HUES6 (cell line): ENCODE measurements around the gene UQCC5.

Experiments
- H3K27ac ChIP-seq: 2 replicates; pipeline ENCODE4 v1.7.0; 2013; ENCODE audit warnings: low read depth, mild to moderate bottlenecking, low read length, inconsistent platforms
- H3K27me3 ChIP-seq: 2 replicates; pipeline ENCODE4 v1.6.1; 2013; ENCODE audit warnings: low read length; ENCODE audit not compliant: control insufficient read depth, insufficient read depth
- H3K36me3 ChIP-seq: 2 replicates; pipeline ENCODE4 v1.6.1; 2013; ENCODE audit warnings: low read length; ENCODE audit not compliant: control insufficient read depth, insufficient read depth
- H3K4me1 ChIP-seq: 2 replicates; pipeline ENCODE4 v1.6.1; 2013; ENCODE audit warnings: low read length; ENCODE audit not compliant: control insufficient read depth, insufficient read depth
- H3K4me3 ChIP-seq: 2 replicates; pipeline ENCODE4 v1.5.1; 2013; ENCODE audit warnings: low read depth, low read length
- H3K9ac ChIP-seq: one replicate; pipeline ENCODE4 v1.6.1; 2013; ENCODE audit warnings: mild to moderate bottlenecking, low read length
- H3K9me3 ChIP-seq: 2 replicates; pipeline ENCODE4 v1.6.1; 2013; ENCODE audit warnings: low read depth, low read length; ENCODE audit not compliant: control insufficient read depth, insufficient read depth

Gene UQCC5

DNA sequence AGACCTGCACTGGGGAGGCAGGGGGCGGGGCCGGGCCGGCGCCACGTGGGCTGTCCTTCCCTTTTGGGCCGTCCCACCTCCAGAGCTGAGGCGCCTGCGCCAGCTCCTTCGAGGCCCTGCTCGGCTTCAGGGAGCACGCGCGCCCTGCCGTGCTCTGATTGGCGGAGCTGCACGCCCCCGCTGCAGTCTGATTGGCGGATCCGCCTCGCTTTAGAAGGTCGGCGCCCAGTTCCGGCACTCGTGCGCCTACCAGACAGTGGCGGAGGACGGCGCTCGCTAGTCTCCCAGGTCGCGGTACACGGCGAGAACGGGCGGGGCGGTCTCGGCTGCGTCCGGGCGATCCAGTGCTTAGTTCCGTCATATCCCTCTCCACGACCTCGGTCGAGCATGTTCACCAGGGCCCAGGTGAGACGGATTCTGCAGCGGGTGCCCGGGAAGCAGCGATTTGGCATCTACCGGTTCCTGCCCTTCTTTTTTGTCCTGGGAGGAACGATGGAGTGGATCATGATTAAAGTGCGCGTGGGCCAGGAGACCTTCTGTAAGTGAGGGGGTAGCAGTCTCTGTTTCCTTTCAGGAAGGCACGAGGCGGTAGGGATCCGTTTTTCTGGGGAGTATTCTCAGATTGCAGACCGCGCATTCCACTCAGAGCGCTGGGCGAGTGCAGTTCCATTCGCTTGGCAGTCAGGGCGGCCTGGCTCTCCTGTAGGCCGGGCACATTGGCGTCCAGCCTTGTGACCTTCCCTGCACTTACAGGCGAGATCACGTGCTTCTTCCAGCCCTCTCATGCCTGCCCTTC lies at the start of gene UQCC5:
UQCC5 (plus strand) TSS at position 237 of the 796 bp plus-strand sequence; CDS start at position 388, 151 bp downstream.
- Histone ChIP-seq H3K9me3 (no peaks in the 10 kb centered on the region), H3K27me3 (no peaks in the 10 kb centered on the region), H3K4me3 (peak within 1 kb of the TSS; percentile 91), H3K4me1 (peaks cover 32% of the 10 kb centered on the region), H3K9ac (peak within 1 kb of the TSS; percentile 91), H3K36me3 (peaks cover 31% of the 10 kb centered on the region), H3K27ac (peak within 1 kb of the TSS; percentile 60; the same call in 1 of the 2 replicates)

DNA sequence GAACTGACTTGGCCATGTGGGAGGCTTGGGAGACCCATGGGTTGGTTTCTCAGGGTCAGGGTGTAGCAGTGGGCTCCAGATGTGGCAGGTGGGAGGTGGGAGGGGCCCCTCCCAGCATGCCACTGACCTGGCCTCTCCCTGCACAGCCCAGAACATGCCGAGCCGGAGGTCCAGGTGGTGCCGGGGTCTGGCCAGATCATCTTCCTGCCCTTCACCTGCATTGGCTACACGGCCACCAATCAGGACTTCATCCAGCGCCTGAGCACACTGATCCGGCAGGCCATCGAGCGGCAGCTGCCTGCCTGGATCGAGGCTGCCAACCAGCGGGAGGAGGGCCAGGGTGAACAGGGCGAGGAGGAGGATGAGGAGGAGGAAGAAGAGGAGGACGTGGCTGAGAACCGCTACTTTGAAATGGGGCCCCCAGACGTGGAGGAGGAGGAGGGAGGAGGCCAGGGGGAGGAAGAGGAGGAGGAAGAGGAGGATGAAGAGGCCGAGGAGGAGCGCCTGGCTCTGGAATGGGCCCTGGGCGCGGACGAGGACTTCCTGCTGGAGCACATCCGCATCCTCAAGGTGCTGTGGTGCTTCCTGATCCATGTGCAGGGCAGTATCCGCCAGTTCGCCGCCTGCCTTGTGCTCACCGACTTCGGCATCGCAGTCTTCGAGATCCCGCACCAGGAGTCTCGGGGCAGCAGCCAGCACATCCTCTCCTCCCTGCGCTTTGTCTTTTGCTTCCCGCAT lies 49.2 kb upstream of the UQCC5 start:
- no peaks in the 10 kb centered on the region for H3K27me3 ChIP-seq
- no peaks in the 10 kb centered on the region for H3K4me1 ChIP-seq
- no peak overlapping the region for H3K9ac ChIP-seq
- H3K36me3 ChIP-seq, result peaks cover 92% of the 10 kb centered on the region
- no peak overlapping the region for H3K4me3 ChIP-seq
- H3K9me3 ChIP-seq, result no peaks in the 10 kb centered on the region
- H3K27ac ChIP-seq, result no peak overlapping the region

DNA sequence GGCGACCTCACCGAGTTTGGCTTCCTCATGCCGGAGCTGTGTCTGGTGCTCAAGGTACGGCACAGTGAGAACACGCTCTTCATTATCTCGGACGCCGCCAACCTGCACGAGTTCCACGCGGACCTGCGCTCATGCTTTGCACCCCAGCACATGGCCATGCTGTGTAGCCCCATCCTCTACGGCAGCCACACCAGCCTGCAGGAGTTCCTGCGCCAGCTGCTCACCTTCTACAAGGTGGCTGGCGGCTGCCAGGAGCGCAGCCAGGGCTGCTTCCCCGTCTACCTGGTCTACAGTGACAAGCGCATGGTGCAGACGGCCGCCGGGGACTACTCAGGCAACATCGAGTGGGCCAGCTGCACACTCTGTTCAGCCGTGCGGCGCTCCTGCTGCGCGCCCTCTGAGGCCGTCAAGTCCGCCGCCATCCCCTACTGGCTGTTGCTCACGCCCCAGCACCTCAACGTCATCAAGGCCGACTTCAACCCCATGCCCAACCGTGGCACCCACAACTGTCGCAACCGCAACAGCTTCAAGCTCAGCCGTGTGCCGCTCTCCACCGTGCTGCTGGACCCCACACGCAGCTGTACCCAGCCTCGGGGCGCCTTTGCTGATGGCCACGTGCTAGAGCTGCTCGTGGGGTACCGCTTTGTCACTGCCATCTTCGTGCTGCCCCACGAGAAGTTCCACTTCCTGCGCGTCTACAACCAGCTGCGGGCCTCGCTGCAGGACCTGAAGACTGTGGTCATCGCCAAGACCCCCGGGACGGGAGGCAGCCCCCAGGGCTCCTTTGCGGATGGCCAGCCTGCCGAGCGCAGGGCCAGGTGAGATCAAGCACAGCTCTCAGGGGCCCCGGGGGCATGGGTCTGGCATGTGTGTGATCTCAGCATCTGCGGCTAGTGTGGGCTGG lies 48.4 kb upstream of the UQCC5 start:
- no peak overlapping the region for H3K9ac ChIP-seq
- H3K9me3 ChIP-seq, result no peaks in the 10 kb centered on the region
- H3K4me1 ChIP-seq, result no peaks in the 10 kb centered on the region
- H3K4me3 ChIP-seq, result no peak overlapping the region
- H3K27ac ChIP-seq, result no peak overlapping the region
- H3K27me3 ChIP-seq, result no peaks in the 10 kb centered on the region
- peaks cover 92% of the 10 kb centered on the region for H3K36me3 ChIP-seq

DNA sequence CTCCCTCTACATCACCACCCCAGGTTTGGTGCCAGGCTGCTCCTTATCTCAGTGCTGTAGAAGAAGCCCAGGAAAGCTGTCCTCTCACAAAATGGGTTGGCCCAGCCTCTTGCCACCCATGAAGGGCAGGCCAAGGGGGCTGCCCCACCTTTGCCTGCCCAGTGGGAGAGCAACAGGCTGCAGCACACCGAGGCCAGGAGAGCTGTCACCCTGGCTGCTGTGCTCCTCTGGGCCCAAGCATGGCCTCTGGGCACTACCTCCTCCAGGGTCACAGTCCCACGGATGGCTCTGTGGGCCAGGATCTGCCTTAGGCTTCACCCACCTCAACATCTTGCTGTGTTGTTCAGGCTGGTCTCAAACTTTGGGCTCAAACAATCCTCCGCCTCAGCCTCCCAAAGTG lies 47.7 kb upstream of the UQCC5 start:
- Histone ChIP-seq H3K27me3 (no peaks in the 10 kb centered on the region), H3K4me3 (no peak overlapping the region), H3K9me3 (no peaks in the 10 kb centered on the region), H3K36me3 (peaks cover 88% of the 10 kb centered on the region), H3K9ac (no peak overlapping the region), H3K4me1 (no peaks in the 10 kb centered on the region), H3K27ac (no peak overlapping the region)

GRCh38 chr3:52489453-52489852 lies 47.0 kb upstream of the UQCC5 start:
- Histone ChIP-seq H3K4me1 (no peaks in the 10 kb centered on the region), H3K27me3 (no peaks in the 10 kb centered on the region), H3K9ac (no peak overlapping the region), H3K4me3 (no peak overlapping the region), H3K9me3 (no peaks in the 10 kb centered on the region), H3K27ac (no peak overlapping the region), H3K36me3 (peaks cover 85% of the 10 kb centered on the region)

GRCh38 chr3:52490035-52490938 lies 46.1 kb upstream of the UQCC5 start:
- Histone ChIP-seq H3K4me3 (no peak overlapping the region), H3K9me3 (no peaks in the 10 kb centered on the region), H3K36me3 (peaks cover 77% of the 10 kb centered on the region), H3K27ac (no peak overlapping the region), H3K9ac (no peak overlapping the region), H3K4me1 (no peaks in the 10 kb centered on the region), H3K27me3 (no peaks in the 10 kb centered on the region)

DNA sequence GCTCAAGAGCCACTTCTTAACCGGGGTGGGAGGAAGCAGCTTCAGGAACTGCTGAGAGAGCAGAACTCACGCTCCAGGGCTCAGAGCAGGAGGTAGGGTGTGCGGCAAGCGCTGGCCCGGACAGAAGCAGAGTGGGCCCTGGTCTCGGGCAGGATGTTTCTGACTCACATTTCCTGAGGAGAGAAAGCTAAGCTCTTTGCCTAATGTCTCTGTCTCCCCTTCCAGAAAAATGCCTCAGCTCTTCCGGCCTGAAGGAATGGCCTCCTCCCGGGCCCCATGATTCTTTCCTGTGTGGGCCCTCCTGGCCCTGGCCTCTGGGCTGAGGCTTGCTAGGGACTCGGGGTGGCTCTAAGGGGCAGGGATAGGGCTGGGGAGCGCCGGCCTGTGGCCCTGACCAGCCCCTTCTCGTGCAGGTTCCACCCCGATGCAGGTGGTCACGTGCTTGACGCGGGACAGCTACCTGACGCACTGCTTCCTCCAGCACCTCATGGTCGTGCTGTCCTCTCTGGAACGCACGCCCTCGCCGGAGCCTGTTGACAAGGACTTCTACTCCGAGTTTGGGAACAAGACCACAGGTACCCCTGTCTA lies 45.4 kb upstream of the UQCC5 start:
- no peak overlapping the region for H3K4me3 ChIP-seq
- no peaks in the 10 kb centered on the region for H3K9me3 ChIP-seq
- H3K9ac ChIP-seq, result no peak overlapping the region
- peaks cover 69% of the 10 kb centered on the region for H3K36me3 ChIP-seq
- no peaks in the 10 kb centered on the region for H3K27me3 ChIP-seq
- H3K4me1 ChIP-seq, result no peaks in the 10 kb centered on the region
- H3K27ac ChIP-seq, result no peak overlapping the region

DNA sequence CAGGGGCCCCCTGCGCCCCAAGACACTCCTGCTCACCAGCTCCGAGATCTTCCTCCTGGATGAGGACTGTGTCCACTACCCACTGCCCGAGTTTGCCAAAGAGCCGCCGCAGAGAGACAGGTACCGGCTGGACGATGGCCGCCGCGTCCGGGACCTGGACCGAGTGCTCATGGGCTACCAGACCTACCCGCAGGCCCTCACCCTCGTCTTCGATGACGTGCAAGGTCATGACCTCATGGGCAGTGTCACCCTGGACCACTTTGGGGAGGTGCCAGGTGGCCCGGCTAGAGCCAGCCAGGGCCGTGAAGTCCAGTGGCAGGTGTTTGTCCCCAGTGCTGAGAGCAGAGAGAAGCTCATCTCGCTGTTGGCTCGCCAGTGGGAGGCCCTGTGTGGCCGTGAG lies 44.3 kb upstream of the UQCC5 start:
- H3K9ac ChIP-seq, result no peak overlapping the region
- H3K4me1 ChIP-seq, result no peaks in the 10 kb centered on the region
- no peaks in the 10 kb centered on the region for H3K27me3 ChIP-seq
- no peaks in the 10 kb centered on the region for H3K9me3 ChIP-seq
- no peak overlapping the region for H3K27ac ChIP-seq
- no peak overlapping the region for H3K4me3 ChIP-seq
- peaks cover 60% of the 10 kb centered on the region for H3K36me3 ChIP-seq

DNA sequence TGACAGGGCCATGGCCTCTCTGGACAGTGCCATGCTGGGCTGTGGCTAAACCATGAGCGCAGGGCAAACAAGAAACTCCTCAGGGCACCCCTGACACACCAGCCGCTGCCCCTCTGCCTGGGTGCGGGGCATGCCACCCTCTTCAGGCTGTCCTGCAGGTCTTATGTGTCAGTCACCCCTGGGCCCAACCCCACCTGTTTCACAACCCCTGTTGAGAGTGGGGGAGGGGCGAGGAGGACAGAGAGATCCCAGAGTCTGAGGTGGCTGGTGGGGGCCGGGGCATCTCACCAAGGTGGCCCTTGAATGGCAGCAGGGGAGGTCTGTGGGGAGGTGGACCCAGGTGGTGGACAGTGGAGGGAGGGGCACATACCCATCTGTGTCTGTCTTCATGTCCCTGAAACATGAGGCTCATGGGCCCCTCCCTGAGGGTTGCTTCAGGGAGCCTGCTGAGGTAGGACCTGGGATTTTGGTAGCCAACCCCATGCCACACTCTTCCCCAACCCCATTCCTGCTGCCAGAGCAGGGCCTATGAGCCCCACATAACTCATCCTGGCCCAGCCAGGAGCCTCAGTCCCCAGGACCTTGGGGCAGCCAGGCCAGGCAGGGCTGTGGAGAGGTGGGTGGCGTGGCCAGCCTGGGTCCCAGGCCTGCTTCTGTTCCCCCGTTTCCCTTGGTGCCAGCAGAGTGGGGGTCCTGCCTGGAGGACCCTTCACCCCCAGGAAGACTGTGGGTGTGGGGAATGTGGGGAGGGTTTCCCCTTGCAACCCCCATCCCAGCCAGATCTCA lies 43.0 kb upstream of the UQCC5 start:
- Histone ChIP-seq H3K27ac (no peak overlapping the region), H3K4me3 (no peak overlapping the region), H3K9me3 (no peaks in the 10 kb centered on the region), H3K4me1 (no peaks in the 10 kb centered on the region), H3K9ac (no peak overlapping the region), H3K27me3 (no peaks in the 10 kb centered on the region), H3K36me3 (peaks cover 47% of the 10 kb centered on the region)
